ENCODE data around the gene GUCA2A.

The GUCA2A gene

GRCh38 chr1:42176902-42177519 is 12.5 kb upstream of the GUCA2A start:
- peak; percentile 40 for DNase-seq (ENCODE audit: low spot score)

GRCh38 chr1:42175314-42176054 is 10.9 kb upstream of the GUCA2A start:
- no peak for DNase-seq (ENCODE audit: low spot score)

- no peak for DNase-seq (ENCODE audit: low spot score)
Observed at GRCh38 chr1:42173961-42174735, 9.6 kb upstream of the GUCA2A start.

DNA sequence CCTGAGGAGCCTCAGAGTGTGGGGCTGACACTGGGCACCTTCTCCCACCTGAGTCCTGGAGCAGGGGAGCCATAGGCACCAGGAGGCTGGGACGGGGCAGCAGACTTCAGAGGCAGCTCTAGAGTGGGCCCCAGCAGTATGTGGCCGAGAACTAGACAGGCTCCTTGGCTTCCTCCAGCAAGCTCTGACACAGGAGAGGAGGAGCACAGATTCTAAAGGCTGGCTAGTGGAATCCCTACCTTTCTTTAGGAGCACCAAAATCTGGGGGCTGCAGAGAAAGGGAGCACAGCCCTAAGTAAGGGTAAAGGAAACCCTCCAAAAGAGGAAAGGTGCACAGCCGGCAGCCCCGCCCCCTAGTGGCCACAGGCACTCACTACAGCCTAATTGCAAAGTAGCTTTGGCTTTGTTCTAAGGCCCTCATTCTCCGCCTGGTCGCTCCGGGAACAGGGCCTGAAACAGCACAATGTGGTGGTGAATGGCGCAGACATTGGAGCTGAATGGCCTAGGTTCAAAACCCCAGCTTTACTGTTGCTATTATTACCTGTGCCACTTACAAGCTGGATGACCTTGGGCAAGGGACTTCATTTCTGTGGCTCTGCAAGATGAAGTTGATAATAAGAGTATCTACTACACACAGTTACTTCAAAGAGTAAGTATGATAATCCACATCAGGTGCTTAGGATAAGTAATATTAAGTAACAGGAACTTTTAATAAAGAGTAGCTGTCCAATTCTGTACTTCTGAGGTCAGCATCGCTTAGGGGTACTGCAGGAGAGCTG is 8.8 kb upstream of the GUCA2A start:
- DNase-seq (ENCODE audit: low spot score): peak; percentile 62

GRCh38 chr1:42172381-42173133 is 8.0 kb upstream of the GUCA2A start:
- DNase-seq (ENCODE audit: low spot score): peak; percentile 82

DNA sequence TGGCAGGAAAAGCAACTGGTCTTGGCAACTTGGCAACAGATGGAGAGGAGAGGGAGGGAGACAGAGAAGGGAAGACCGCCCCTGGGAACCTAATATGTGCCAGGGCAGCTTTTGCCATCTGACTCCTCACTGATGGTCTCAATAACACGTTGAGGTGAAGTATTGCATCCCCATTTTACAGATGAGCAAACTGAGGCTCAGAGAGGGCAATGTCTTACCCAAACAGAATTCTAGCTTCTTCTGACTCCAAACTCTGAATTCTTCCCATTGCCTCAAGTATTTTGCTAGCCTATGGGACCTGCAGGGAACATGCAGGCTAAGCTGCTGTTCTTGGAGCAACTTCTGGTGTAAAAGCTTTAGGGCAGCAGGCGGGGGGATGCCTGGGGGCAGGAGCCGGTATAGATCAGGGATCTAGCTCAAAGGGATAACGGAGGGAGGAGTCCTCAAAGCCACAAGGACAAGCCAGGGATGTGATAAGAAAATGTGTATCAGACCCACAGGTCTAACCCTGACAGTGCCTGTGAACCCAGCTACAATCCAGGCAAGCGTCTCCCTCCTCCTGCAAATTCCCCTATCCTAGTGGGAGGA is 7.2 kb upstream of the GUCA2A start:
- no peak for DNase-seq (ENCODE audit: low spot score)

- DNase-seq (ENCODE audit: low spot score): no peak
Observed at GRCh38 chr1:42170779-42171621, 6.5 kb upstream of the GUCA2A start.

DNA sequence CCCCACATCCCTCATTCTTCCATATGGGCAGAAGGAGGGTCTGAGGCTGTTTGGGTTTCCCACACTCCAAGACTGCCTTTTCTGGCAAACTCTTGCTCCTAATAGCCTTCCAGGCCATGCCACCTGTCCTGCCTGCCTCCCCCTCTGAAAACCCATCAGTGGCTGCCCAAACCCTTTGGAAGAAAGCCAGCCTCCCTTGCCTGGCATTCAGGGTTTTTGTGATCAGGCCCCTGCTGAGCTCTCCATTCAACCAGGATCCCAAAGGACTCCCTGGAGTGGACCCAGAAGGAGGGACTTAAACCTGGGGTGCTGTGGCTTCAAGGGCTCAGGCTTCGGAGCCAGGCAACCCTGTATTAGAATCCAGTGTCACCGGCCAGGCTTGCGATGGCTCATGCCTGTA is 4.2 kb upstream of the GUCA2A start:
- no peak for DNase-seq (ENCODE audit: low spot score)

- DNase-seq (ENCODE audit: low spot score): no peak
Observed at GRCh38 chr1:42168391-42168670, 3.8 kb upstream of the GUCA2A start.

- DNase-seq (ENCODE audit: low spot score): no peak
Observed at GRCh38 chr1:42167611-42168390, 3.3 kb upstream of the GUCA2A start.

DNA sequence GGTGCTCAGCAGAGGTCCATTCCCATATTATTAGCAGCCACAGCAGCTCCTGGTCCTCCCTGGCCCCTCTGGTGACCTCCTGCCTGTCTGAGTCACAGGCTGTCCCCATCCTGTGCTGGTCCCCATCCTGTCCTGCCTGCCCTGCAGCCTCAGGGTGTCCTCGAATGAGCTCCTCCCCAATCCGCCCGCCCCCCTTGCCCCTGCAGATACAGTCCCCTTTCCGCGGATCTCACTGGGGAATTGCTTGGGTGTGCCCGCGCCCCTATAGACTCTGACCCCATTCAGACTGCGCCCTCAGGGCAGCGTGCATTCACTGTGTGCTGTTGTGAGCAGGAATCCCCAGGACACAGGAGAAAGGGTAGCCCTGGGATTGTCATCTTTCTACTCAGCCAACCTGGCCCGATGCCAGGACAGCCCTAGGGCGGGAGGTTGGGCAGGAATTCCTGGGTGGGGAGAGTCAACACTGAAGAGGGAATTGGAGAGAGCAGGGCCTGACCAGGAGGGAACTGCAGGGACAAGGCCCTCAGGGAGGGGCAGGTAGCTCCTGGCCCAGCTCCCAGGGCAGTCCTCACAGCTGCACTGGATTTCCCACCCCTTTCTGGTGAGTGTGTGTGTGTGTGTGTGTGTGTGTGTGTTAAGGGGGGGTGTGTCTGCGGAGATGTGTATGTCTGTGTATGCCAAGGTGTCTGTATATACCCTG is 1.1 kb upstream of the GUCA2A start:
- DNase-seq (ENCODE audit: low spot score): peak; percentile 55

DNA sequence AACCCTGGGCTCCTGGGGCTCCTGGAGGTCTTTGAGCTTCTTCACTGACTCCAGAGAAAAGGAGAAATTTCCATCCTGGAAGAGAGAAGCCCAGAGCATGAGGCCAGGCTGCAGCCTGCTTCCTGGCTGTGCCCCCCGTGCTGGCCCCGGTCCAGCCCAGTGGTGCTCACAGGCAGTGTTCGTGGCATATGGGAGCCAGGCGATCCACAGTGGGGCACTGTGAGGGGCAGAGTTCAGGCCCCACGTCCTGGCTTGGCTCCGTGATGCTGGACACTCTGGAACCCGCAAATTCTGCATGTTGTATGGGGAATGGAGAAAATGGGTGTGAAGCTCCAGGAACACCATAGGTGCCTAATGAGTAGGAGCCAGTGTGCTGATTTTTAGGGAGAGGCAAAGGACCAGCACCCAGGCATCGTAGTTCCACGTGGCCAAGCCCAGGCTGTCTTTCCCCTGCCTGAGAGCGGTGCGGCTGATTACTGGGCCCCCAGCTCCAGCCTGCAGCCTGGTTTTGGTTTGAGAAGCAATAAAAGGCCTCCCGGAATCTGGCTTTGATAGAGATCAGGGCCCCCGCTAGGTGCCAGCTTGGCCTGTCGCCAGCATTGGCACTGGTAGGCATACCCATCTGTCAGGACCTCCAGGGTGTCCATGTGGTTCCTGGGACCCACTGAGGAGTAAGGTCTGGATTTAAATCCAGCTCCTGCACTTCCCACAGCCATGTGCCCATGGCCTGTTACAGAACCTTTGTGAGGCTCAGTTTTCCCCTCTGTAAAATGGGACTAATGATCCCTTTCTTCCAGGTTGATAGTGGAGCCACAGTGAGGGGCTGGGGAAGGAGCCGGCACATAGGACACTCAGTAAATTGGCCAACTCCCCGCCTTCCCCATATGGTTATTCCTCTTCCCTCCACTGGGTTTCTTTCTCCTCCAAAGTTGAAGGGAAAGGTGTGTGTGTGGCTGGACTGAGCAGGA is 725 bp downstream of the GUCA2A start:
- no peak for DNase-seq (ENCODE audit: low spot score)

DNA sequence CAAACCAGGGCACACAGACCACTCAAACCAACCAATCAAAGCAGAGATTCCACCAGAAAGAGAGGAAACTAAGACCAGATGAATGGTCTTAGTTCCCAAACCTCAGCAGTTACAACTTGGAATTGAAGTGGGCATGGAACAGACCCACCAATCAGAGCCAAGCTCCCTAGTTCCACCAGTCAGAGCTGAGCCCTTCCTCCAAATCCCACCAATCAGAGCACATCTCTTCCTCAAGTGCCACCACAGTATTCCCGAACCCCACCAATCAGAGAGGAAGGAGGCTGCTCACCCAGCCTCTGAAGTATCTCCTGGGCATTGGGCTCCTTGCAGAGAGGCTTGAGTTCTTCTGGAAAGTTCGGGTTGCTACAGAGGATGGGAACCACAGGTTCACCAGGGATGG is 1.4 kb downstream of the GUCA2A start:
- no peak for DNase-seq (ENCODE audit: low spot score)

GRCh38 chr1:42162181-42162580 is 2.4 kb downstream of the GUCA2A start:
- no peak for DNase-seq (ENCODE audit: low spot score)

- DNase-seq (ENCODE audit: low spot score): no peak
Observed at GRCh38 chr1:42158189-42158588, 6.4 kb downstream of the GUCA2A start.

GRCh38 chr1:42157667-42158066 is 6.9 kb downstream of the GUCA2A start:
- no peak for DNase-seq (ENCODE audit: low spot score)

GRCh38 chr1:42155362-42155761 is 9.2 kb downstream of the GUCA2A start:
- DNase-seq (ENCODE audit: low spot score): no peak

GRCh38 chr1:42154685-42155084 is 9.9 kb downstream of the GUCA2A start:
- DNase-seq (ENCODE audit: low spot score): no peak
